ENCODE data around the gene NAGLU. TPM values are rescaled to one million over a fixed set of nuclear protein-coding genes. Genes with fewer than 3 reads are reported as not detected.

NAGLU gene
- total and polyA plus RNA-seq, 2 of the 13 experiments (the other 11 are each of a cell fraction or from before 2014, with no cell fraction given), result 28.2 to 40.1 TPM

DNA sequence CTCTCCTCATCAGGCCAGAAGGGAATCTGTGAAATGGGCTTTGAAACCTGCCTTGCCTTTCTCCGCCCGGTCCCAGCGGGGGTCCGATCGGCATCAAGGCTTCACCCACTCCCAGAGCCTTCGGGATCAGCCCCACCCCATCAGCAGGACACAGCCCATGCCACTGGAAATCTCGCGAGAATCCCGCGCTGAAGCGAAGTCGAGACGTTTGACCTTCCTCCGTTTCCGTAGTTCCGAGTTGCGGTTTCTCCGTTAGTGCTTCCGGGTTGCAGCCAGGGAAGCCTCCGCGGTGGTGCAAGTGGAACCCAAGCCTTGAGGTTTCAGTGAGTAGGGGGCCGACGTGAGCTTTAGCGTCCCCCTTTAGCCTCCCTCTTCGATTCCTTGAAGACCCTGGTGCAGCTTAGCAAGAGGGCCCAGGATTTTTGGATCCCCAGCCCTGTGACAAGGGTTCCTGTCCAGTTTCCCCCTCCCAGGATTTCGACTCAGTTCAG lies 25.9 kb downstream of the NAGLU start, which contains the start of gene COASY (continued):
- no peak; the same call in 1 of the 2 replicates for TF ChIP-seq ZNF761 (CRISPR knock-in tag; conservative IDR thresholded peaks at IDR 0.05)
- TF ChIP-seq THYN1 (CRISPR knock-in tag; IDR thresholded peaks at IDR 0.05; ENCODE audit: borderline replicate concordance, low read depth), result no peak
- TF ChIP-seq, protein P1, sequence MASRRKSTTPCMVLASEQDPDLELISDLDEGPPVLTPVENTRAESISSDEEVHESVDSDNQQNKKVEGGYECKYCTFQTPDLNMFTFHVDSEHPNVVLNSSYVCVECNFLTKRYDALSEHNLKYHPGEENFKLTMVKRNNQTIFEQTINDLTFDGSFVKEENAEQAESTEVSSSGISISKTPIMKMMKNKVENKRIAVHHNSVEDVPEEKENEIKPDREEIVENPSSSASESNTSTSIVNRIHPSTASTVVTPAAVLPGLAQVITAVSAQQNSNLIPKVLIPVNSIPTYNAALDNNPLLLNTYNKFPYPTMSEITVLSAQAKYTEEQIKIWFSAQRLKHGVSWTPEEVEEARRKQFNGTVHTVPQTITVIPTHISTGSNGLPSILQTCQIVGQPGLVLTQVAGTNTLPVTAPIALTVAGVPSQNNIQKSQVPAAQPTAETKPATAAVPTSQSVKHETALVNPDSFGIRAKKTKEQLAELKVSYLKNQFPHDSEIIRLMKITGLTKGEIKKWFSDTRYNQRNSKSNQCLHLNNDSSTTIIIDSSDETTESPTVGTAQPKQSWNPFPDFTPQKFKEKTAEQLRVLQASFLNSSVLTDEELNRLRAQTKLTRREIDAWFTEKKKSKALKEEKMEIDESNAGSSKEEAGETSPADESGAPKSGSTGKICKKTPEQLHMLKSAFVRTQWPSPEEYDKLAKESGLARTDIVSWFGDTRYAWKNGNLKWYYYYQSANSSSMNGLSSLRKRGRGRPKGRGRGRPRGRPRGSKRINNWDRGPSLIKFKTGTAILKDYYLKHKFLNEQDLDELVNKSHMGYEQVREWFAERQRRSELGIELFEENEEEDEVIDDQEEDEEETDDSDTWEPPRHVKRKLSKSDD (CRISPR knock-in tag; IDR thresholded peaks at IDR 0.05; ENCODE audit: low read depth), result 0 out of 2 replicates have a peak, but pooled peaks have one; percentile 55
- TF ChIP-seq ZNF883 (CRISPR knock-in tag; IDR thresholded peaks at IDR 0.05; ENCODE audit: not compliant biosample characterization), result peak; percentile 18
- TF ChIP-seq ZSCAN22 (CRISPR knock-in tag; IDR thresholded peaks at IDR 0.05), result no peak; the same call in 1 of the 2 replicates
- TF ChIP-seq ZNF674 (CRISPR knock-in tag; IDR thresholded peaks at IDR 0.05; ENCODE audit: low read depth), result no peak; the same call in 1 of the 2 replicates
- TF ChIP-seq, protein P2, sequence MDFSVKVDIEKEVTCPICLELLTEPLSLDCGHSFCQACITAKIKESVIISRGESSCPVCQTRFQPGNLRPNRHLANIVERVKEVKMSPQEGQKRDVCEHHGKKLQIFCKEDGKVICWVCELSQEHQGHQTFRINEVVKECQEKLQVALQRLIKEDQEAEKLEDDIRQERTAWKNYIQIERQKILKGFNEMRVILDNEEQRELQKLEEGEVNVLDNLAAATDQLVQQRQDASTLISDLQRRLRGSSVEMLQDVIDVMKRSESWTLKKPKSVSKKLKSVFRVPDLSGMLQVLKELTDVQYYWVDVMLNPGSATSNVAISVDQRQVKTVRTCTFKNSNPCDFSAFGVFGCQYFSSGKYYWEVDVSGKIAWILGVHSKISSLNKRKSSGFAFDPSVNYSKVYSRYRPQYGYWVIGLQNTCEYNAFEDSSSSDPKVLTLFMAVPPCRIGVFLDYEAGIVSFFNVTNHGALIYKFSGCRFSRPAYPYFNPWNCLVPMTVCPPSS (IDR thresholded peaks at IDR 0.05), result no peak
- TF ChIP-seq, protein P3, sequence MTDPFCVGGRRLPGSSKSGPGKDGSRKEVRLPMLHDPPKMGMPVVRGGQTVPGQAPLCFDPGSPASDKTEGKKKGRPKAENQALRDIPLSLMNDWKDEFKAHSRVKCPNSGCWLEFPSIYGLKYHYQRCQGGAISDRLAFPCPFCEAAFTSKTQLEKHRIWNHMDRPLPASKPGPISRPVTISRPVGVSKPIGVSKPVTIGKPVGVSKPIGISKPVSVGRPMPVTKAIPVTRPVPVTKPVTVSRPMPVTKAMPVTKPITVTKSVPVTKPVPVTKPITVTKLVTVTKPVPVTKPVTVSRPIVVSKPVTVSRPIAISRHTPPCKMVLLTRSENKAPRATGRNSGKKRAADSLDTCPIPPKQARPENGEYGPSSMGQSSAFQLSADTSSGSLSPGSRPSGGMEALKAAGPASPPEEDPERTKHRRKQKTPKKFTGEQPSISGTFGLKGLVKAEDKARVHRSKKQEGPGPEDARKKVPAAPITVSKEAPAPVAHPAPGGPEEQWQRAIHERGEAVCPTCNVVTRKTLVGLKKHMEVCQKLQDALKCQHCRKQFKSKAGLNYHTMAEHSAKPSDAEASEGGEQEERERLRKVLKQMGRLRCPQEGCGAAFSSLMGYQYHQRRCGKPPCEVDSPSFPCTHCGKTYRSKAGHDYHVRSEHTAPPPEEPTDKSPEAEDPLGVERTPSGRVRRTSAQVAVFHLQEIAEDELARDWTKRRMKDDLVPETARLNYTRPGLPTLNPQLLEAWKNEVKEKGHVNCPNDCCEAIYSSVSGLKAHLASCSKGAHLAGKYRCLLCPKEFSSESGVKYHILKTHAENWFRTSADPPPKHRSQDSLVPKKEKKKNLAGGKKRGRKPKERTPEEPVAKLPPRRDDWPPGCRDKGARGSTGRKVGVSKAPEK (CRISPR knock-in tag; IDR thresholded peaks at IDR 0.05; ENCODE audit: borderline replicate concordance), result no peak
- no peak for TF ChIP-seq RFXANK (CRISPR knock-in tag; IDR thresholded peaks at IDR 0.05)
- TF ChIP-seq ZNF558 (CRISPR knock-in tag; IDR thresholded peaks at IDR 0.05; ENCODE audit: borderline replicate concordance), result no peak
- peak; percentile 76 for TF ChIP-seq RXRA (CRISPR knock-in tag; IDR thresholded peaks at IDR 0.05)
- no peak for TF ChIP-seq ZNF10 (CRISPR knock-in tag; IDR thresholded peaks at IDR 0.05; ENCODE audit: borderline replicate concordance, low read depth)
- peak; percentile 69; the same call in 1 of the 2 replicates for TF ChIP-seq ZNF143 (CRISPR knock-in tag; IDR thresholded peaks at IDR 0.05)
- no peak for TF ChIP-seq PLRG1 (conservative IDR thresholded peaks at IDR 0.05)
- no peak for TF ChIP-seq FOXP1 (IDR thresholded peaks at IDR 0.05)
- peak; percentile 37; the same call in 1 of the 2 replicates for TF ChIP-seq FOXP1 (CRISPR knock-in tag; IDR thresholded peaks at IDR 0.05)
- peak; percentile 41; the same call in 1 of the 2 replicates for TF ChIP-seq NR2F6 (IDR thresholded peaks at IDR 0.05)
- peak; percentile 73; the same call in 1 of the 2 replicates for TF ChIP-seq NR2F6 (CRISPR knock-in tag; IDR thresholded peaks at IDR 0.05)
- TF ChIP-seq, protein P4, sequence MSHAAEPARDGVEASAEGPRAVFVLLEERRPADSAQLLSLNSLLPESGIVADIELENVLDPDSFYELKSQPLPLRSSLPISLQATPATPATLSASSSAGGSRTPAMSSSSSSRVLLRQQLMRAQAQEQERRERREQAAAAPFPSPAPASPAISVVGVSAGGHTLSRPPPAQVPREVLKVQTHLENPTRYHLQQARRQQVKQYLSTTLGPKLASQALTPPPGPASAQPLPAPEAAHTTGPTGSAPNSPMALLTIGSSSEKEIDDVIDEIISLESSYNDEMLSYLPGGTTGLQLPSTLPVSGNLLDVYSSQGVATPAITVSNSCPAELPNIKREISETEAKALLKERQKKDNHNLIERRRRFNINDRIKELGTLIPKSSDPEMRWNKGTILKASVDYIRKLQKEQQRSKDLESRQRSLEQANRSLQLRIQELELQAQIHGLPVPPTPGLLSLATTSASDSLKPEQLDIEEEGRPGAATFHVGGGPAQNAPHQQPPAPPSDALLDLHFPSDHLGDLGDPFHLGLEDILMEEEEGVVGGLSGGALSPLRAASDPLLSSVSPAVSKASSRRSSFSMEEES (CRISPR knock-in tag; IDR thresholded peaks at IDR 0.05), result peak; percentile 80
- TF ChIP-seq POLR2A (IDR thresholded peaks at IDR 0.05; ENCODE audit: insufficient read depth in 1 of 2, low read depth in 2 of 2, low read length in 2 of 2), result peak in 1 of 2 experiments; percentile 96; a peak in 2 of 4 replicates
- no peak; the same call in 1 of the 2 replicates for TF ChIP-seq NCOA2 (CRISPR knock-in tag; IDR thresholded peaks at IDR 0.05)
- TF ChIP-seq ZNF746 (CRISPR knock-in tag; IDR thresholded peaks at IDR 0.05), result peak; percentile 75
- TF ChIP-seq ZNF382 (CRISPR knock-in tag; IDR thresholded peaks at IDR 0.05; ENCODE audit: borderline replicate concordance), result no peak
- peak; percentile 60; the same call in 1 of the 2 replicates for TF ChIP-seq ZNF543 (CRISPR knock-in tag; IDR thresholded peaks at IDR 0.05)
- 0 out of 2 replicates have a peak, but pooled peaks have one; percentile 4 for TF ChIP-seq ZNF263 (CRISPR knock-in tag; IDR thresholded peaks at IDR 0.05)

All from HepG2 (cell line).